WTC11 (cell line): ENCODE data around the gene AFAP1L2. TPM values are rescaled to one million over a fixed set of nuclear protein-coding genes. Genes with fewer than 3 reads are reported as not detected.

Experiments
- ATAC-seq: fragments of 200-7000 bp; cut with Tn5 transposase; 2 replicates; pipeline ENCODE4 v1.10.0; 2021; ENCODE audit warnings: mild to moderate bottlenecking, moderate library complexity
- CTCF ChIA-PET: fragments of 300-600 bp; sonication (Branson Sonifier 250); formaldehyde crosslinking; loops from one replicate; lab custom pipeline; 2021; ENCODE audit warnings: antibody characterized with exemption; lab: Charles Lee
- POLR2A ChIA-PET: fragments of 350-600 bp; sonication (Branson Sonifier 250); formaldehyde crosslinking; loops from one replicate; lab custom pipeline; 2021; ENCODE audit warnings: antibody characterized with exemption; lab: Charles Lee
- DNase-seq: peaks from one replicate; pipeline ENCODE4 v3.0.0; 2021; ENCODE audit warnings: low spot score
- H3K27ac Mint-ChIP-seq: 2 replicates; pipeline ENCODE4 v1.8.0; 2021; ENCODE audit warnings: mixed read lengths
- H3K27me3 Mint-ChIP-seq: 2 replicates; pipeline ENCODE4 v1.8.0; 2021; ENCODE audit warnings: low read depth, mild to moderate bottlenecking, moderate library complexity, mixed read lengths
- H3K36me3 Mint-ChIP-seq: 2 replicates; pipeline ENCODE4 v1.8.0; 2021; ENCODE audit warnings: mixed read lengths
- H3K4me1 Mint-ChIP-seq: 2 replicates; pipeline ENCODE4 v1.8.0; 2022; ENCODE audit warnings: mixed read lengths
- H3K4me3 Mint-ChIP-seq: 2 replicates; pipeline ENCODE4 v1.8.0; 2021; ENCODE audit warnings: mild to moderate bottlenecking, moderate library complexity, mixed read lengths
- H3K9me3 Mint-ChIP-seq: 2 replicates; pipeline ENCODE4 v1.8.0; 2021; ENCODE audit warnings: mixed read lengths
- ARID4B ChIP-seq: sonication (generic); formaldehyde crosslinking; IDR thresholded peaks from 2 replicates; pipeline ENCODE4 v1.8.0; 2023; ENCODE audit warnings: missing genetic modification reagents, mild to moderate bottlenecking, borderline replicate concordance
- ATF6 ChIP-seq: sonication (generic); formaldehyde crosslinking; IDR thresholded peaks from 2 replicates; pipeline ENCODE4 v1.8.1; 2023; ENCODE audit warnings: mild to moderate bottlenecking, missing genetic modification reagents
- CTCF ChIP-seq: fragments of 200-600 bp; IDR thresholded peaks from 2 replicates; pipeline ENCODE4 v1.8.0; 2022; ENCODE audit warnings: antibody characterized with exemption
- ELF4 ChIP-seq: sonication (generic); formaldehyde crosslinking; IDR thresholded peaks from 2 replicates; pipeline ENCODE4 v1.8.1; 2022; ENCODE audit warnings: low read depth, mild to moderate bottlenecking, moderate library complexity, missing genetic modification reagents
- ERG ChIP-seq: fragments of 250-450 bp; sonication (Bioruptor Pico); IDR thresholded peaks from 2 replicates; pipeline ENCODE4 v1.8.0; 2021; ENCODE audit warnings: mild to moderate bottlenecking
- FOXJ3 ChIP-seq: sonication (generic); formaldehyde crosslinking; IDR thresholded peaks from 2 replicates; pipeline ENCODE4 v1.9.0; 2021; ENCODE audit warnings: missing genetic modification reagents, mild to moderate bottlenecking, borderline replicate concordance
- FOXK1 ChIP-seq: sonication (generic); formaldehyde crosslinking; IDR thresholded peaks from 2 replicates; pipeline ENCODE4 v1.8.0; 2022; ENCODE audit warnings: mild to moderate bottlenecking, moderate library complexity, missing genetic modification reagents
- FOXP1 ChIP-seq: sonication (generic); formaldehyde crosslinking; IDR thresholded peaks from 2 replicates; pipeline ENCODE4 v1.8.0; 2022; ENCODE audit warnings: missing genetic modification reagents, mild to moderate bottlenecking, moderate library complexity, borderline replicate concordance
- JAZF1 ChIP-seq: fragments of 250-450 bp; sonication (Bioruptor Pico); IDR thresholded peaks from 2 replicates; pipeline ENCODE4 v1.9.0; 2021; ENCODE audit warnings: moderate library complexity, mild to moderate bottlenecking, inconsistent platforms
- JUN ChIP-seq: sonication (generic); formaldehyde crosslinking; IDR thresholded peaks from 2 replicates; pipeline ENCODE4 v1.8.0; 2023; ENCODE audit warnings: mild to moderate bottlenecking, missing genetic modification reagents
- MAX ChIP-seq: sonication (generic); formaldehyde crosslinking; IDR thresholded peaks from 2 replicates; pipeline ENCODE4 v1.8.0; 2022; ENCODE audit warnings: mild to moderate bottlenecking, missing genetic modification reagents
- NFATC4 ChIP-seq: fragments of 250-450 bp; sonication (Bioruptor Pico); IDR thresholded peaks from 2 replicates; pipeline ENCODE4 v1.9.0; 2021; ENCODE audit warnings: mild to moderate bottlenecking
- TP53 ChIP-seq: sonication (generic); formaldehyde crosslinking; IDR thresholded peaks from 2 replicates; pipeline ENCODE4 v1.8.1; 2023; ENCODE audit warnings: mild to moderate bottlenecking, missing genetic modification reagents
- USF1 ChIP-seq: sonication (generic); formaldehyde crosslinking; IDR thresholded peaks from 2 replicates; pipeline ENCODE4 v1.8.0; 2022; ENCODE audit warnings: mild to moderate bottlenecking, missing genetic modification reagents
- ZMAT4 ChIP-seq: fragments of 250-450 bp; sonication (Bioruptor Pico); IDR thresholded peaks from 2 replicates; pipeline ENCODE4 v1.9.0; 2021; ENCODE audit warnings: mild to moderate bottlenecking
- ZNF232 ChIP-seq: sonication (generic); formaldehyde crosslinking; IDR thresholded peaks from 2 replicates; pipeline ENCODE4 v1.8.0; 2022; ENCODE audit warnings: mild to moderate bottlenecking, missing genetic modification reagents
- ZSCAN18 ChIP-seq: fragments of 250-450 bp; sonication (Bioruptor Pico); IDR thresholded peaks from 2 replicates; pipeline ENCODE4 v2.1.2; 2022; ENCODE audit warnings: mild to moderate bottlenecking, moderate library complexity
- total RNA-seq: library from RNA; stranded (reverse); gene quantifications from 3 replicates; pipeline ENCODE4 v1.2.3, GENCODE V29; 2021

The AFAP1L2 gene
- total RNA-seq, 1 experiment from 2014 or later: 5.0 TPM

- TF ChIP-seq USF1 (CRISPR knock-in tag) (0 out of 2 replicates have a peak, but pooled peaks have one; percentile 29), FOXJ3 (CRISPR knock-in tag) (no peak), FOXK1 (CRISPR knock-in tag) (no peak), MAX (CRISPR knock-in tag) (peak; percentile 34; the same call in 1 of the 2 replicates)
Measured at GRCh38 chr10:114304571-114305421, 99.5 kb downstream of the AFAP1L2 start (continued).

- ChIA-PET POLR2A (interaction anchor here (0.8 to 1.7 kb wide), 3 partner anchors 84 to 123 kb away, joined by 3 to 5 read pairs (median 3); no protein-coding TSS in a partner anchor), CTCF (interaction anchor here (0.6 to 4.9 kb wide), 85 partner anchors 8 to 1777 kb away, joined by 3 to 126 read pairs (median 6); partner anchors contain the start of genes ADRB1, AFAP1L2, CCDC186 and FHIP2A)
- Mint-ChIP-seq H3K9me3 (no peaks in the 10 kb centered on the region), H3K4me1 (peaks cover 5% of the 10 kb centered on the region), H3K36me3 (no peaks in the 10 kb centered on the region; the same call in 1 of the 2 replicates), H3K27me3 (0 out of 2 replicates have a peak, but pooled peaks cover 3% of the 10 kb centered on the region), H3K4me3 (peak overlapping the region; percentile 74), H3K27ac (no peak overlapping the region)
- TF ChIP-seq ZNF232 (CRISPR knock-in tag) (no peak), CTCF (peak; percentile 76)
- peak; percentile 35 for ATAC-seq
- DNase-seq: peak; percentile 83
Measured at GRCh38 chr10:114304017-114304570, 100.2 kb downstream of the AFAP1L2 start.

- H3K9me3 Mint-ChIP-seq: no peaks in the 10 kb centered on the region
- H3K36me3 Mint-ChIP-seq: no peaks in the 10 kb centered on the region; the same call in 1 of the 2 replicates
- DNase-seq (no peak), ATAC-seq (no peak)
- H3K4me3 Mint-ChIP-seq: no peak overlapping the region
- 0 out of 2 replicates have a peak, but pooled peaks cover 3% of the 10 kb centered on the region for H3K27me3 Mint-ChIP-seq
- H3K27ac Mint-ChIP-seq: no peak overlapping the region
- peaks cover 5% of the 10 kb centered on the region for H3K4me1 Mint-ChIP-seq
- ChIA-PET CTCF (interaction anchor here (0.6 to 4.9 kb wide), 70 partner anchors 9 to 826 kb away, joined by 3 to 126 read pairs (median 7); partner anchors contain the start of genes ADRB1, AFAP1L2, CCDC186 and FHIP2A), POLR2A (interaction anchor here (0.8 to 1.7 kb wide), 3 partner anchors 84 to 124 kb away, joined by 3 to 5 read pairs (median 3); no protein-coding TSS in a partner anchor)
- TF ChIP-seq ARID4B (CRISPR knock-in tag) (no peak), FOXK1 (CRISPR knock-in tag) (no peak), ZMAT4 (CRISPR knock-in tag) (no peak), ERG (no peak), JUN (CRISPR knock-in tag) (no peak), FOXJ3 (CRISPR knock-in tag) (no peak), JAZF1 (CRISPR knock-in tag) (no peak), FOXP1 (CRISPR knock-in tag) (no peak), ATF6 (no peak), ZSCAN18 (CRISPR knock-in tag) (no peak), NFATC4 (CRISPR knock-in tag) (no peak), TP53 (CRISPR knock-in tag) (no peak), ELF4 (CRISPR knock-in tag) (no peak)
Measured at GRCh38 chr10:114303556-114303955, 100.7 kb downstream of the AFAP1L2 start.
